Stimulated activated CD4-positive, alpha-beta T cell treated with anti-CD3 and anti-CD28 coated beads, Interleukin-12 subunit alpha, Interleukin-12 subunit beta, amount 100 ng/mL, for 24 hours (primary cell): ENCODE results near the gene PIGW.
A peak's percentile ranks its signal among the peaks of the same experiment; 100 is the strongest.
"Not testable (repeated sequence)": the region's sequence is repeated elsewhere in the genome, so short reads cannot be mapped to it uniquely, and the experiment has no call there.

Source experiments
- DNase-seq, 2 experiments: peaks; one replicate each; pipeline ENCODE4 v3.0.0-alpha.2; 2020; ENCODE audit warnings: low read depth in 2 of 2

The PIGW gene

GRCh38 chr17:36534840-36535668, at the start of gene PIGW, which contains the start of gene MYO19:
PIGW (plus strand) TSS chr17:36534987; CDS start chr17:36537102, 2,115 bp downstream.
MYO19 (minus strand) TSS chr17:36534868; CDS start chr17:36532538, 2,330 bp downstream.
- DNase-seq, result peak; percentile 80 to 87

DNA sequence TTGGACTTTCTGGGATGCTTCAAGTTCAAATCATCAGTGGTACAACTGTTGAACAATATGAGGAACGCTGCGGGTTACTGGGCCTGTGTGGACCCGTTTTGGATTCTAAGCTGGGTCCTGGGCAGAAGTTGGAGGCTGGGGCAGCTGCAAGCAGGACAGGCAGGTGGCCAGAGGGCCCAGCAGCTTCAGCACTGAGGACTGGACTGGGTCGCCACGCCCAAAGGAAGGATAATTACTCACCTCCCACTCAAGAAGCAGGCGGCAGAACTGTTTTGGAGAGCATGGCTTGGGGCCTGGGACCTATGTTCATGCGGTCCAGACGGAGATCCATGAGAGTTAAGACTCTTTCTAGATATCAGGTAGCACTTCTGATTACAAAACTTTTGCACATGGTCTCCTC, 49.8 kb upstream of the PIGW start:
- no peak for DNase-seq

GRCh38 chr17:36485805-36486203, 49.0 kb upstream of the PIGW start:
- no peak for DNase-seq

GRCh38 chr17:36486204-36487194, 48.3 kb upstream of the PIGW start, which contains the start of gene ZNHIT3:
ZNHIT3 (plus strand) TSS chr17:36486681; CDS start chr17:36486700, 19 bp downstream.
- DNase-seq, result peak; percentile 85 to 89

DNA sequence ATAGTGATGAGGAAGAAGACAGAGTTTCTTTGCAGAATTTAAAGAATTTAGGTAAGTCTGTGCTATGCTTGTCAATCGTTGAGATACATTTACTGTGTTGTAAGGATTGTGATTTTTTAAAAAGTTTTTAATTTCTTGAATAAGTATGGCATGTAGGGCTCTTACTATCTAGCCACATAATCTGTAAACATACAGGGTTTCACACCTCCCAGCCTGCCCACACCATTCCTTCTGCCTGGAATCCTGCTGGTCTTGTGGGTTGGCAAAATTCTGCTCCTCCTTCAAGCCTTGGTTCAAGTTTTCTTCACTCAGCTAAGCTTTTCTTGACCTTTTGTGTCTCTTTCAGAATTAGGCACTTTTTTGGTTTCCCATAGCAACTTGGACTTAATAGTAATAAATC, 40.8 kb upstream of the PIGW start:
- DNase-seq, result no peak

DNA sequence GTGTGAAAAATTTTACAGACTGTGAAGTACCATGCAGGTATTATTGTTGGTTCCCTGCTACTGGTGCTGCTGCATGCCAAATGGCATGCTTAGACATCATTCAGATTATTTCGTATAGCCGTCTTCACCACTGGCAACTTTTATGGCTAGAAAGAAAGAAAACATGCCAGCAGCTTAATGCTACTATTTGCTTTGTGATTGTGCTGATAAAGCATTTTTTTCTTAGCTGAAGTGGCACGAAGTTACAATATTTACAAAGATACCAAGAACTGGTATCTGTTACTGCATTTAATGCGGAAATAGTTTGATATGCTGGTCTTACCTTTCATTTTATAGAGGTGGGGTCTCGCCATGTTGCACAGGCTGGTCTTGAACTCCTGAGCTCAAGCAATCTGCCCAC, 40.1 kb upstream of the PIGW start:
- DNase-seq, result no peak

DNA sequence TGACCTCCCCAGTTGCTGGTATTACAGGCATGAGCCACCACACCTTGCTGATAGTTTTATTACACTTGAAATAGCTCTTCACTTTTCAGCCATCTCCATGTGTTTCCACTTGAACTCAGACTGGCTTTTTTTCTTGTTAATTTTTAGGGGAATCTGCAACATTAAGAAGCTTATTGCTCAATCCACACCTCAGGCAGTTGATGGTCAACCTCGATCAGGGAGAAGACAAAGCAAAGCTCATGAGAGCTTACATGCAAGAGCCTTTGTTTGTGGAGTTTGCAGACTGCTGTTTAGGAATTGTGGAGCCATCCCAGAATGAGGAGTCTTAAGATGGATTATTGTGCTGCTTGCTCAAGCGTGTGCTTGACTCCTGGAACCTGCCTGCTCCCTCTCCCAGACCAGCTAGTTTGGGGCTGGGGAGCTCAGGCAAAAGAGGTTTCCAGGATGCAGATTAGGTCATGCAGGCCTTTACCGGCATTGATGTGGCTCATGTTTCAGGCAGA, 39.7 kb upstream of the PIGW start:
- DNase-seq, result no peak

GRCh38 chr17:36496018-36496789, 38.6 kb upstream of the PIGW start:
- DNase-seq, result no peak

GRCh38 chr17:36498155-36498554, 36.6 kb upstream of the PIGW start:
- no peak for DNase-seq

GRCh38 chr17:36498560-36499300, 36.1 kb upstream of the PIGW start:
- no peak for DNase-seq

GRCh38 chr17:36500745-36501225, 34.0 kb upstream of the PIGW start:
- DNase-seq, result no peak

GRCh38 chr17:36501351-36501750, 33.4 kb upstream of the PIGW start:
- DNase-seq, result no peak

- DNase-seq, result no peak
These were observed 32.8 kb upstream of the PIGW start for GRCh38 chr17:36501963-36502362.

- DNase-seq, result no peak
These were observed 31.2 kb upstream of the PIGW start for GRCh38 chr17:36503456-36504155.

DNA sequence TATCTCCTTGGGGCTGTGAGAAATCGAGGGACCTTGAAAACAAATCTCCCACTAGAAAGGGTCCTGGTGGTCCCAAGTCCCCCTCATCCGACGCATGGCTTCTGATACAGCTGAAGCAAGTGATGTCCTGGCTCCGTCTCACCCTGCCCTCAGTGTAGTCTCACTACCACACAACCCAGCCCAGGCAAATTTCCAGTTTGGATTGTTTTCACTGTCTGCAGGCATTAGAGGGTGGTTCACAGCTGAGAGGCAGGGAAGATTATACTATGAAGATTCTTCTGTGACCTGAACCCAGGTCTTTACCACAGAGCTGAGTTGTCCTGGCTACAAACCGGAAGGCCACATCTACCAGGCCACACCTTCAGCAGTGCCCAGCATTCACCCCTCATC, 30.6 kb upstream of the PIGW start:
- DNase-seq, result no peak

DNA sequence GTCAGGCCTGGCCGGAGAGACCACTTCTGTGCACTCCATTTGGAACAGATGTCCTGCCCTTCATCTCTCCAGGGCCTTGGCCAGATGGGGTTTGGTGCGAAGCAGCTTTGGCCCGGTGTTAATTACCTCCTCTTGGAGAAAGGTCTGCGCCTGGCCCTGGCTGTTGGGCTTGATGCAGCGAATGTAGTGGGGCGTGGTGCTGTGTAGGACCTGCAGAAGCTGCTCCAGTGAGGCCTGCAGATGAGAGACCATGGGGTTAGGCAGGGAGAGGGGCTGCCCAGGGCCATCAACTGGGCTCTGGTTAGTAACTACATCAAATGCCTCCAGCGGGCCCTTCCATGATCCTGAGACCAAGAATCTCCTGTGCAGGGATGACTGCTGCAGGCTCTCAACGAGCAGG, 29.6 kb upstream of the PIGW start:
- DNase-seq, result no peak

DNA sequence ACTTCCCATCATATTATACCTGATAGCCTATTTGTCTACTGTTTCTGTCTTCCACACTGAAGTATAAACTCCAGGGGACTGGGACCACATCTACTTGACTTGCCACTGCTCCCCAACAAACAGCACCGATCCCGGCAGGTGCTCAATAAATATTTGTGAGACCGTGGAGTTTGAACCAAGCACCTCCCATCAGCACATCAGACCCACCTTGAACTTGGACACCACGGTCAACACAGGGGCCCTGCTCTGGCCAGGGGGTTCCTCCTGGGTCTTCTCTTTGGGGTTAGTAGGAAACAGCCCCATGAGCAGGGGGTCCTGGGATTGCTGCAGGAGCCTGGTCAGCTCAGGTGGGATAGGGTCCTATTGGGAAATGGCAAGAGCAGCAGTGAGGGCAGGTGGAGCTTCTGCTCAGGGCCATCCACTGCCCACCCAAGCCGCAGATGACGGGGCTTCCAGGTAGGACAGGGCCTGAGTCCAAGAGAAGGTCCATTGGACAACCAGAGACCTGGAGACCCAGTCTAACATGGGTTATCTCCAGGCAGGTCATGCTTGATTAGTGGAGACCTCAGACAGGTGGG, 28.4 kb upstream of the PIGW start:
- DNase-seq, result no peak

DNA sequence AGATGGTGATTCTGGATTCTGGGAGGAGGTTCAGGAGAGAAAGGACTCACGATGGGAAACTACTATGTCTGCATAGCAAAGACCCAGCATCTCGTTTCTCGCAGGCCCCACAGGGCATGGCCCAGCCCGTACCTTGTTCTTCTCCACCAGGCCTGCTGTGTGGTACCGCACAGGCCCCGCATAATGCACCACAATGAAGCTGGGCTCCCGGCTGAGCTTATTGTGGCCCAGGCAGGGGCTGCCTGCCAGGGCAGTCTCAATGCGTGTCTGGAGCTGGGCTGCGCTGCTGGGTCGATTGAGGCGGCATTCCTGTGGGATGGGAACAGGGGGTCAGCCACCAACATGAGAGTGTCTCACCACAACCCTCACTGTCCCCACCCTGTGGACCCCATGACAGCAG, 28.0 kb upstream of the PIGW start:
- no peak for DNase-seq

DNA sequence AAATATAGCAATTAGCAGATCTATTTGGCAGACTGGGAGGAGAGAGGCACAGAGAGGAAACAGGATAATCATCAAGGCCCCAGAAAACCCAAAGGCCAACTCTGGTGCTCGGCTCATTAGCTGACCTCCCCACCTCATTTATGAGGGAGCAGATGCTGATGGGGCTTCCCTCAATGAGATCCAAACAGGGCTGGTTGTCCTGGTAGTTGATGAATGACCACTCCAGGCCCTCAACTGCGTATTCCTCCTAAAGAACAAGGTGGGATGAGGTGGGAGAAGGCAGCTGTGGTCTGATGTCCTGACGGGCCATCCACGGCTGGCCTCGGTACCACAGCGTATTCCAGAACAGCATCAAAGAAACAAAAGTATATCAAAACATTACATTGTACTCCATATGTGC, 27.5 kb upstream of the PIGW start:
- DNase-seq, result no peak

- DNase-seq, result not testable (repeated sequence)
These were observed 26.3 kb upstream of the PIGW start for GRCh38 chr17:36508439-36508838.
